GM12878 (cell line): ENCODE data around the gene GPBAR1. TPM values are rescaled to one million over a fixed set of nuclear protein-coding genes. Genes with fewer than 3 reads are reported as not detected.

Source experiments
- ATAC-seq: fragments of 200-7000 bp; cut with Tn5 transposase; 3 replicates; pipeline ENCODE4 v1.9.1; 2020; ENCODE audit warnings: mild to moderate bottlenecking, moderate library complexity
- BruUV-seq: library from RNA; stranded (reverse); fragments of 400-500 nt; replicated peaks from 2 replicates; lab custom pipeline; 2021; lab: Mats Ljungman, UMichigan
- CTCF ChIA-PET: fragments of 300-600 bp; sonication (Branson Sonifier 250); formaldehyde crosslinking; extraction: SDS; loops from one replicate; lab custom pipeline; 2021; ENCODE audit warnings: inconsistent platforms; lab: Yijun Ruan, JAX
- POLR2A ChIA-PET: fragments of 350-600 bp; formaldehyde crosslinking; extraction: SDS; loops from one replicate; lab custom pipeline; 2021; ENCODE audit warnings: inconsistent platforms; lab: Charles Lee
- RAD21 ChIA-PET: fragments of 300-600 bp; sonication (Branson Sonifier 250); formaldehyde crosslinking; loops from one replicate; lab custom pipeline; 2023; ENCODE audit warnings: antibody characterized with exemption; ENCODE audit not compliant: unreplicated experiment; lab: Charles Lee
- SMC1A ChIA-PET: fragments of 300-600 bp; sonication (Branson Sonifier 250); formaldehyde crosslinking; loops from one replicate; lab custom pipeline; 2023; ENCODE audit not compliant: unreplicated experiment, uncharacterized antibody; lab: Charles Lee
- DNase-seq: peaks from one replicate; pipeline ENCODE4 v3.0.0-alpha.2; 2011; ENCODE audit warnings: low read depth, low spot score
- FAIRE-seq: peaks from 3 replicates; lab custom pipeline; 2011; peaks lifted over from hg19 to GRCh38; lab: Jason Lieb, UNC
- H2AFZ ChIP-seq: 2 replicates; pipeline ENCODE4 v1.6.0; 2011; ENCODE audit warnings: low read depth, low read length, control low read depth; ENCODE audit not compliant: control insufficient read depth
- H3K27ac ChIP-seq: 2 replicates; pipeline ENCODE4 v1.5.1; 2011; ENCODE audit warnings: control low read depth; ENCODE audit not compliant: control insufficient read depth, insufficient read depth
- H3K27me3 ChIP-seq, 2 experiments: replicated peaks in 1 of 2; 2 replicates each; pipeline versions ENCODE4 v1.6.0 to v1.6.1; 2011; ENCODE audit warnings: low read length in 1 of 2; ENCODE audit not compliant: control insufficient read depth in 2 of 2, insufficient read depth in 2 of 2
- H3K36me3 ChIP-seq, 2 experiments: 2 replicates each; pipeline ENCODE4 v1.5.1; 2011; ENCODE audit warnings: low read length in 1 of 2; ENCODE audit not compliant: control insufficient read depth in 2 of 2, insufficient read depth in 2 of 2
- H3K4me1 ChIP-seq: 2 replicates; pipeline ENCODE4 v1.6.1; 2011; ENCODE audit warnings: mild to moderate bottlenecking, low read length, moderate library complexity, mixed read lengths; ENCODE audit not compliant: control insufficient read depth, insufficient read depth
- H3K4me2 ChIP-seq: 2 replicates; pipeline ENCODE4 v1.6.0; 2011; ENCODE audit warnings: control low read depth; ENCODE audit not compliant: control insufficient read depth, insufficient read depth
- H3K4me3 ChIP-seq: fragments of 200-600 bp; sonication (generic); 2 replicates; pipeline ENCODE4 v1.5.1; 2016
- H3K79me2 ChIP-seq: 2 replicates; pipeline ENCODE4 v1.6.0; 2011; ENCODE audit warnings: low read length; ENCODE audit not compliant: control insufficient read depth, insufficient read depth
- H3K9ac ChIP-seq: 2 replicates; pipeline ENCODE4 v1.8.0; 2011; ENCODE audit warnings: low read length, control low read depth, mixed read lengths; ENCODE audit not compliant: control insufficient read depth, insufficient read depth
- H3K9me3 ChIP-seq: replicated peaks from 3 replicates; pipeline ENCODE4 v1.5.1; 2011; ENCODE audit warnings: mild to moderate bottlenecking, low read length; ENCODE audit not compliant: control insufficient read depth, insufficient read depth
- H4K20me1 ChIP-seq: 2 replicates; pipeline ENCODE4 v1.6.0; 2011; ENCODE audit not compliant: control insufficient read depth, insufficient read depth
- ASH2L ChIP-seq: fragments of 300-600, 200-600 bp; sonication (generic); IDR thresholded peaks from 2 replicates; pipeline ENCODE4 v1.6.1; 2017; ENCODE audit warnings: low read depth, mild to moderate bottlenecking, borderline replicate concordance
- ATF7 ChIP-seq: fragments of 450-650 bp; IDR thresholded peaks from 2 replicates; pipeline ENCODE4 v1.6.1; 2016; ENCODE audit warnings: low read depth, mild to moderate bottlenecking
- CHD2 ChIP-seq: IDR thresholded peaks from 2 replicates; pipeline ENCODE4 v1.6.1; 2011; ENCODE audit warnings: low read depth, low read length, improper control_type of control experiment, borderline replicate concordance
- CREM ChIP-seq: IDR thresholded peaks from 2 replicates; pipeline ENCODE4 v1.6.1; 2014; ENCODE audit warnings: antibody characterized with exemption, low read depth
- GATAD2B ChIP-seq: fragments of 450-650 bp; conservative IDR thresholded peaks from 2 replicates; pipeline ENCODE4 v1.6.1; 2017; ENCODE audit warnings: low read depth, mild to moderate bottlenecking, moderate library complexity
- IKZF1 ChIP-seq: fragments of 450-650 bp; conservative IDR thresholded peaks from 2 replicates; pipeline ENCODE4 v1.6.1; 2017; ENCODE audit warnings: antibody characterized with exemption, mild to moderate bottlenecking
- JUND ChIP-seq: IDR thresholded peaks from 2 replicates; pipeline ENCODE4 v1.6.1; 2012; ENCODE audit warnings: low read depth, mild to moderate bottlenecking, low read length, improper control_type of control experiment, moderate library complexity
- MYB ChIP-seq: fragments of 150-350 bp; IDR thresholded peaks from 2 replicates; pipeline ENCODE4 v1.6.1; 2014; ENCODE audit warnings: mild to moderate bottlenecking, low read depth, low read length, borderline replicate concordance
- MYC ChIP-seq: IDR thresholded peaks from 2 replicates; pipeline ENCODE4 v1.6.1; 2011; ENCODE audit warnings: mild to moderate bottlenecking, low read length, moderate library complexity, inconsistent platforms; ENCODE audit not compliant: insufficient read depth, insufficient replicate concordance, insufficient read length, severe bottlenecking
- POLR2AphosphoS2 ChIP-seq: IDR thresholded peaks from 2 replicates; pipeline ENCODE4 v1.6.1; 2011; ENCODE audit warnings: low read depth, mild to moderate bottlenecking, low read length, improper control_type of control experiment, moderate library complexity
- RB1 ChIP-seq: fragments of 450-650 bp; formaldehyde crosslinking; IDR thresholded peaks from 2 replicates; pipeline ENCODE4 v1.6.1; 2017; ENCODE audit warnings: mild to moderate bottlenecking, borderline replicate concordance
- SIN3A ChIP-seq: IDR thresholded peaks from 2 replicates; pipeline ENCODE4 v1.6.1; 2012; ENCODE audit warnings: low read depth, low read length, improper control_type of control experiment
- SMAD5 ChIP-seq: IDR thresholded peaks from 2 replicates; pipeline ENCODE4 v1.6.1; 2016; ENCODE audit warnings: antibody characterized with exemption, low read depth
- ZBED1 ChIP-seq: IDR thresholded peaks from 2 replicates; pipeline ENCODE4 v1.6.1; 2016; ENCODE audit warnings: borderline replicate concordance
- WGBS: methylation state at CpG from one replicate; pipeline ENCODE4 v1.1.6; 2016; ENCODE audit warnings: low lambda C conversion rate; ENCODE audit not compliant: insufficient replicate concordance, insufficient coverage; ENCODE audit errors: missing lambda C conversion rate; 5-methylcytosine and 5-hydroxymethylcytosine counted together
- in situ Hi-C: fragments of 300-500 bp; cut with MboI; formaldehyde crosslinking; loops from 9 replicates; pipeline ENCODE4 v1.14.3; 2018; ENCODE audit warnings: mixed read lengths
- intact Hi-C: fragments of 100-400 bp; cut with micrococcal nuclease; formaldehyde crosslinking; loops from one replicate; pipeline ENCODE4 v1.14.2; 2022; ENCODE audit not compliant: unreplicated experiment
- polyA plus RNA-seq, 11 experiments: library from polyadenylated mRNA; depleted of rRNA in 4 of 11; unstranded in 6 of 11; stranded (reverse) in 5 of 11; fragments of >200 nt; fragmentation: Nextera tagmentation in 4 of 11; fragmentation: Illumina TruSeq in 1 of 11; extraction: Ambion mirVana in 4 of 11; extraction: Trizol in 1 of 11; gene quantifications; 1 replicate in 1 of 11; 2 replicates in 10 of 11; pipeline versions ENCODE4 v1.2.1 to v1.2.3, GENCODE V29; 2011 to 2016; ENCODE audit warnings: inconsistent platforms in 2 of 11, missing spikeins in 2 of 11, low read depth in 1 of 11
- total RNA-seq, 4 experiments: library from RNA; depleted of rRNA in 3 of 4; stranded (reverse); fragments of >200 nt in 3 of 4; fragmentation: Illumina TruSeq in 1 of 4; extraction: Trizol in 1 of 4; gene quantifications; 2 replicates each; pipeline versions ENCODE4 v1.2.1 to v1.2.3, GENCODE V29; 2013 to 2021
- TF ChIP-seq, protein P1 (sequence below): fragments of 450-650 bp; IDR thresholded peaks from 2 replicates; pipeline ENCODE4 v1.6.1; 2017; ENCODE audit warnings: mild to moderate bottlenecking, low read depth, inconsistent platforms; ENCODE audit not compliant: poor library complexity, severe bottlenecking
- TF ChIP-seq, protein P2 (sequence below): IDR thresholded peaks from 2 replicates; pipeline ENCODE4 v1.6.1; 2011; ENCODE audit warnings: mild to moderate bottlenecking, low read depth, low read length, moderate library complexity; ENCODE audit not compliant: insufficient replicate concordance
- TF ChIP-seq, protein P3 (sequence below): IDR thresholded peaks from 2 replicates; pipeline ENCODE4 v1.6.1; 2011; ENCODE audit warnings: low read depth, low read length, improper control_type of control experiment, borderline replicate concordance

The GPBAR1 gene
- total and polyA plus RNA-seq, 10 of the 15 experiments (the other 5 are each of a cell fraction or from before 2014, with no cell fraction given) = 0.03 to 0.36 (median 0.11) TPM; not detected in 3

DNA sequence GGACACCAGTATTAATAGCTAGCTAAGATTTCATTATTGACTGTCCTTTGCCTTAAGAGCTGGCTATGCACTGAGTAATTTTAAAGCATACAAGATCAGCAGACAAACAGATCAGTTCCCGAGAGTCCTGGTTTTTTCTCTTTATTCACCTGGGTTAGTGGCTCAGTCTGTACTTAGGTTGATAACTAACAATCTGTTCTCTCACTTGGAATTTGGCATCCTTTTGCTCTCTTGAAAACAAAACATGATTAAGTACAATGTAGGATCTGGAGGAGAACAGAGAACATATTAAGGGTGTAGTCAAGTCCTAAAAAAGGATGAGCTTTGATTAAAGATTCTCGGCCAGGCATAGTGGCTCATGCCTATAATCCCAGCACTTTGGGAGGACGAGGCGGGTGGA lies 27.3 kb upstream of the GPBAR1 start:
- in situ Hi-C loops (no loop called here), intact Hi-C loops (no loop called here)
- no peak for FAIRE-seq
- no peak for ATAC-seq
- Histone ChIP-seq H3K4me1 (peaks cover 19% of the 10 kb centered on the region), H3K79me2 (peaks cover 20% of the 10 kb centered on the region), H3K9me3 (no peaks in the 10 kb centered on the region), H2AFZ (no peak overlapping the region), H3K27ac (no peak overlapping the region), H3K9ac (no peak overlapping the region), H3K4me3 (no peak overlapping the region), H3K36me3 (peaks cover 20 to 45% of the 10 kb centered on the region in 2 experiments), H3K27me3 (no peaks in the 10 kb centered on the region), H4K20me1 (peaks cover 3% of the 10 kb centered on the region; the same call in 1 of the 2 replicates), H3K4me2 (no peak overlapping the region)
- no peak for DNase-seq
- SMC1A ChIA-PET = interaction anchor here (1.3 to 1.5 kb wide), 3 partner anchors 9 to 14 kb away, joined by 4 read pairs; no protein-coding TSS in a partner anchor
- RAD21 ChIA-PET = no interaction called here
- CTCF ChIA-PET = interaction anchor here (1.0 kb wide), 1 partner anchor 24 kb away, joined by 4 read pairs; no protein-coding TSS in a partner anchor
- POLR2A ChIA-PET = interaction anchor here (1.7 kb wide), 1 partner anchor 12 kb away, joined by 5 read pairs; no protein-coding TSS in a partner anchor
- TF ChIP-seq GATAD2B = no peak
- no peak for TF ChIP-seq ATF7
- no peak for TF ChIP-seq SIN3A
- no peak for TF ChIP-seq MYB
- no peak for TF ChIP-seq SMAD5
- TF ChIP-seq ZBED1 = no peak
- TF ChIP-seq, protein P1, sequence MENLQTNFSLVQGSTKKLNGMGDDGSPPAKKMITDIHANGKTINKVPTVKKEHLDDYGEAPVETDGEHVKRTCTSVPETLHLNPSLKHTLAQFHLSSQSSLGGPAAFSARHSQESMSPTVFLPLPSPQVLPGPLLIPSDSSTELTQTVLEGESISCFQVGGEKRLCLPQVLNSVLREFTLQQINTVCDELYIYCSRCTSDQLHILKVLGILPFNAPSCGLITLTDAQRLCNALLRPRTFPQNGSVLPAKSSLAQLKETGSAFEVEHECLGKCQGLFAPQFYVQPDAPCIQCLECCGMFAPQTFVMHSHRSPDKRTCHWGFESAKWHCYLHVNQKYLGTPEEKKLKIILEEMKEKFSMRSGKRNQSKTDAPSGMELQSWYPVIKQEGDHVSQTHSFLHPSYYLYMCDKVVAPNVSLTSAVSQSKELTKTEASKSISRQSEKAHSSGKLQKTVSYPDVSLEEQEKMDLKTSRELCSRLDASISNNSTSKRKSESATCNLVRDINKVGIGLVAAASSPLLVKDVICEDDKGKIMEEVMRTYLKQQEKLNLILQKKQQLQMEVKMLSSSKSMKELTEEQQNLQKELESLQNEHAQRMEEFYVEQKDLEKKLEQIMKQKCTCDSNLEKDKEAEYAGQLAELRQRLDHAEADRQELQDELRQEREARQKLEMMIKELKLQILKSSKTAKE = no peak
- no peak for TF ChIP-seq IKZF1
- TF ChIP-seq, protein P2, sequence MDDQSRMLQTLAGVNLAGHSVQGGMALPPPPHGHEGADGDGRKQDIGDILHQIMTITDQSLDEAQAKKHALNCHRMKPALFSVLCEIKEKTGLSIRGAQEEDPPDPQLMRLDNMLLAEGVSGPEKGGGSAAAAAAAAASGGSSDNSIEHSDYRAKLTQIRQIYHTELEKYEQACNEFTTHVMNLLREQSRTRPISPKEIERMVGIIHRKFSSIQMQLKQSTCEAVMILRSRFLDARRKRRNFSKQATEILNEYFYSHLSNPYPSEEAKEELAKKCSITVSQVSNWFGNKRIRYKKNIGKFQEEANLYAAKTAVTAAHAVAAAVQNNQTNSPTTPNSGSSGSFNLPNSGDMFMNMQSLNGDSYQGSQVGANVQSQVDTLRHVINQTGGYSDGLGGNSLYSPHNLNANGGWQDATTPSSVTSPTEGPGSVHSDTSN = no peak
- no peak for TF ChIP-seq POLR2AphosphoS2
- no peak for TF ChIP-seq MYC
- no peak for TF ChIP-seq ASH2L
- TF ChIP-seq CREM = no peak
- TF ChIP-seq JUND = no peak
- no peak for TF ChIP-seq RB1
- TF ChIP-seq CHD2 = no peak
- TF ChIP-seq, protein P3, sequence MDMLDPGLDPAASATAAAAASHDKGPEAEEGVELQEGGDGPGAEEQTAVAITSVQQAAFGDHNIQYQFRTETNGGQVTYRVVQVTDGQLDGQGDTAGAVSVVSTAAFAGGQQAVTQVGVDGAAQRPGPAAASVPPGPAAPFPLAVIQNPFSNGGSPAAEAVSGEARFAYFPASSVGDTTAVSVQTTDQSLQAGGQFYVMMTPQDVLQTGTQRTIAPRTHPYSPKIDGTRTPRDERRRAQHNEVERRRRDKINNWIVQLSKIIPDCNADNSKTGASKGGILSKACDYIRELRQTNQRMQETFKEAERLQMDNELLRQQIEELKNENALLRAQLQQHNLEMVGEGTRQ = no peak
- WGBS = 96% methylated on average over 4 of the region's 4 CpGs
- BruUV-seq = no TSS peak
